ENCODE data around the gene RAPGEF2. TPM values are rescaled to one million over a fixed set of nuclear protein-coding genes. Genes with fewer than 3 reads are reported as not detected.

RAPGEF2 gene
- total RNA-seq, 1 experiment from 2014 or later: 37.1 TPM

- no peaks in the 10 kb centered on the region for H3K27me3 Mint-ChIP-seq (ENCODE audit: low read depth)
- Histone ChIP-seq H3K4me2 (ENCODE audit: insufficient read depth, insufficient read length, low read length) (no peak overlapping the region), H3K9me3 (ENCODE audit: control insufficient read depth, low read depth, low read length) (no peaks in the 10 kb centered on the region), H2BK12ac (ENCODE audit: insufficient read length, low read depth, low read length) (no peak overlapping the region), H3K79me2 (ENCODE audit: insufficient read depth, low read length) (peaks cover 7% of the 10 kb centered on the region; the same call in 1 of the 2 replicates), H3K79me1 (ENCODE audit: insufficient read depth, low read depth, low read length, poor library complexity, severe bottlenecking) (no peaks in the 10 kb centered on the region), H4K91ac (ENCODE audit: insufficient read length, low read depth, low read length) (no peak overlapping the region), H3K4ac (ENCODE audit: low read depth, low read length) (no peak overlapping the region), H3K27ac (ENCODE audit: insufficient read length, low read depth, low read length) (no peak overlapping the region), H3K18ac (ENCODE audit: insufficient read length, low read depth, low read length) (no peak overlapping the region), H2BK120ac (ENCODE audit: low read depth, low read length, poor library complexity, severe bottlenecking) (no peak overlapping the region), H3K14ac (ENCODE audit: insufficient read depth, low read length) (no peak overlapping the region), H4K8ac (replicated peaks; ENCODE audit: insufficient read length, low read depth, low read length) (no peak overlapping the region), H4K20me1 (ENCODE audit: control insufficient read depth, insufficient read depth, insufficient read length) (no peaks in the 10 kb centered on the region), H2BK5ac (ENCODE audit: insufficient read length, low read length) (no peak overlapping the region), H3K9ac (ENCODE audit: extremely low read depth, insufficient read length, low read length) (no peak overlapping the region), H4K5ac (ENCODE audit: insufficient read length, low read depth, low read length) (no peak overlapping the region), H3K4me1 (ENCODE audit: insufficient read depth, low read length) (peaks cover 6% of the 10 kb centered on the region; the same call in 1 of the 2 replicates), H3K56ac (ENCODE audit: insufficient read length, low read depth, low read length) (no peak overlapping the region), H3K23me2 (ENCODE audit: insufficient read length, low read depth, low read length, poor library complexity, severe bottlenecking) (no peaks in the 10 kb centered on the region), H3K27me3 (ENCODE audit: insufficient read depth, low read length) (no peaks in the 10 kb centered on the region), H2BK20ac (ENCODE audit: low read depth, low read length, poor library complexity, severe bottlenecking) (no peak overlapping the region), H2BK15ac (ENCODE audit: low read depth, low read length) (no peak overlapping the region), H2AK5ac (ENCODE audit: insufficient read length, low read length) (no peak overlapping the region), H3T11ph (ENCODE audit: low read length) (no peak overlapping the region), H2AFZ (ENCODE audit: low read length) (no peak overlapping the region), H3K23ac (ENCODE audit: insufficient read length, low read depth, low read length) (no peak overlapping the region)
- no peak for TF ChIP-seq CTCF (conservative IDR thresholded peaks at IDR 0.05)
- H3K27ac Mint-ChIP-seq: peak overlapping the region in 2 of 3 experiments; percentile 56 to 83; a peak in 5 of 7 replicates
- no CpG with 5 or more reads among the region's 5 CpGs for WGBS (ENCODE audit: extremely low coverage, insufficient read length, low lambda C conversion rate)
- no peaks in the 10 kb centered on the region for H3K36me3 Mint-ChIP-seq (ENCODE audit: insufficient read depth in 1 of 3, low read depth in 3 of 3)
- no peak for DNase-seq
- peaks cover 32 to 40% of the 10 kb centered on the region in 2 experiments for H3K4me1 Mint-ChIP-seq
- H3K4me3 Mint-ChIP-seq: no peak overlapping the region; a peak in 1 of 5 replicates
- H3K9me3 Mint-ChIP-seq: no peaks in the 10 kb centered on the region; a peak in 1 of 5 replicates
Observed at GRCh38 chr4:159158985-159159384, 56.1 kb downstream of the RAPGEF2 start.
